ENCODE results near the gene TEX12. TPM values are rescaled to one million over a fixed set of nuclear protein-coding genes. Genes with fewer than 3 reads are reported as not detected.

Gene TEX12
- total and polyA plus RNA-seq, 9 of the 15 experiments (the other 6 are each of a cell fraction or from before 2014, with no cell fraction given): 0.10 to 2.3 (median 0.67) TPM; not detected in 1

DNA sequence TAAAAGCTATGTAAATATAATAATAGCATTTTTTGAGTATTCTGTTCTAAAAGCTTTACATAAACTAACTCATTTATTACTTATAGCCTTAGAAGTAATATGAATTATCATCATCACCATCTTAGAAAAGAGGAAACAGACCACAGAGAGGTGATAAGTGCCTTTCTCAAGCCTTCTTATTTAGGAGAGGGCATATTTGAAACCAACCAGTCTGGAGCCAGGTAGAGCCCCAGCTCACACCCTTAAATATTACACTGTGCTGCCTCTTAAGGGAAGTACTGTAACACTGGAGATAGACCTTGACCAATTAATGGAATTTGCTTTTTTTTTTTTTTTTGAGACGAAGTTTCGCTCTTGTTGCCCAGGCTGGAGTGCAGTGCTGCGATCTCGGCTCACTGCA lies 10.4 kb downstream of the TEX12 start (continued):
- TF ChIP-seq, protein P1, sequence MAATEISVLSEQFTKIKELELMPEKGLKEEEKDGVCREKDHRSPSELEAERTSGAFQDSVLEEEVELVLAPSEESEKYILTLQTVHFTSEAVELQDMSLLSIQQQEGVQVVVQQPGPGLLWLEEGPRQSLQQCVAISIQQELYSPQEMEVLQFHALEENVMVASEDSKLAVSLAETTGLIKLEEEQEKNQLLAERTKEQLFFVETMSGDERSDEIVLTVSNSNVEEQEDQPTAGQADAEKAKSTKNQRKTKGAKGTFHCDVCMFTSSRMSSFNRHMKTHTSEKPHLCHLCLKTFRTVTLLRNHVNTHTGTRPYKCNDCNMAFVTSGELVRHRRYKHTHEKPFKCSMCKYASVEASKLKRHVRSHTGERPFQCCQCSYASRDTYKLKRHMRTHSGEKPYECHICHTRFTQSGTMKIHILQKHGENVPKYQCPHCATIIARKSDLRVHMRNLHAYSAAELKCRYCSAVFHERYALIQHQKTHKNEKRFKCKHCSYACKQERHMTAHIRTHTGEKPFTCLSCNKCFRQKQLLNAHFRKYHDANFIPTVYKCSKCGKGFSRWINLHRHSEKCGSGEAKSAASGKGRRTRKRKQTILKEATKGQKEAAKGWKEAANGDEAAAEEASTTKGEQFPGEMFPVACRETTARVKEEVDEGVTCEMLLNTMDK (IDR thresholded peaks at IDR 0.05; ENCODE audit: borderline replicate concordance, insufficient read depth, low read depth, low read length, poor library complexity, severe bottlenecking): no peak
- TF ChIP-seq ZC3H11A (IDR thresholded peaks at IDR 0.05; ENCODE audit: low read depth, low read length) (no peak), DNMT1 (IDR thresholded peaks at IDR 0.05) (no peak), MCM7 (IDR thresholded peaks at IDR 0.05) (no peak), FOSL1 (tag; conservative IDR thresholded peaks at IDR 0.05) (no peak)

DNA sequence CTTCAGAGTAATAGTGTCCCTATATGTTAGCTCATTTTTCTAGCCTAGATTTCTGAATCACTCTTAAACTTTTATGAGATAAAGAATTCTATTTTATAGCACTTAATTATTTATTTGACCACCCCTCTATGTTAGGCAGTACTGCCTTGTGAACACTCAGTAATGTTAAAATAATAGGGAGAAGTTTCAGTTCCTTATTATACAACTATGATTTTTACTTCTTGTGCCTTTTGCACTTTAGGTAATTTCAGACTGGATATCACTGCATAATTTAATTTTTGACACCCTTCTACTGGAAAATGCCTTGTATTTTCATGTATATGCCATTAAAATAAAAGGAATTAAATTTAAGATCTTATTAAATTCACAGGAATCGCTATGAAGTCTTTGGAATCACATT lies 11.3 kb downstream of the TEX12 start:
- ATAC-seq: no peak
- POLR2A ChIA-PET: no interaction called here
- H3K4me1 ChIP-seq (replicated peaks in 1 of 2; ENCODE audit: control insufficient read depth in 2 of 2, insufficient read depth in 2 of 2, low read length in 2 of 2): peaks cover 0 to 8% of the 10 kb centered on the region in 2 experiments; a peak in 2 of 5 replicates
- no peak overlapping the region for H3K4me3 ChIP-seq
- no peaks in the 10 kb centered on the region for H3K9me3 ChIP-seq (replicated peaks; ENCODE audit: control insufficient read depth, insufficient read depth, low read depth, low read length)
- H3K27me3 ChIP-seq (ENCODE audit: control insufficient read depth in 2 of 2, insufficient read depth in 2 of 2, low read length in 2 of 2): peaks cover 0 to 8% of the 10 kb centered on the region in 2 experiments; a peak in 2 of 5 replicates
- H3K79me2 ChIP-seq (ENCODE audit: control insufficient read depth, insufficient read depth, low read length): no peaks in the 10 kb centered on the region
- no peaks in the 10 kb centered on the region for H3K9me1 ChIP-seq (ENCODE audit: control insufficient read depth, insufficient read depth, low read length)
- intact Hi-C loops (cut with micrococcal nuclease): no loop called here
- CTCF ChIA-PET (ENCODE audit: low intra/inter-chr PET ratio): no interaction called here
- no peaks in the 10 kb centered on the region for H3K36me3 ChIP-seq (ENCODE audit: control insufficient read depth, insufficient read depth, low read length)
- peaks cover 3% of the 10 kb centered on the region; the same call in 1 of the 2 replicates for H4K20me1 ChIP-seq (replicated peaks; ENCODE audit: control insufficient read depth, insufficient read depth, low read length)
- WGBS (ENCODE audit: insufficient coverage, low coverage, missing lambda C conversion rate): 7% methylated on average over 1 of the region's 1 CpG
- H2AFZ ChIP-seq (ENCODE audit: low read depth, low read length): no peak overlapping the region
- no peak overlapping the region for H3K9ac ChIP-seq (ENCODE audit: insufficient read depth in 1 of 2, low read depth in 2 of 2, low read length in 2 of 2)
- no peak for DNase-seq (ENCODE audit: extremely low read depth in 1 of 4, low spot score in 3 of 4)
- H3K27ac ChIP-seq (ENCODE audit: extremely low read depth, low read depth, low read length): no peak overlapping the region
- in situ Hi-C loops (cut with MboI): no loop called here
- H3K4me2 ChIP-seq (ENCODE audit: insufficient read depth, low read length): no peak overlapping the region
- FAIRE-seq: no peak
- no TSS peak for BruUV-seq (replicated peaks)
- no peak for TF ChIP-seq POLR2B (IDR thresholded peaks at IDR 0.05; ENCODE audit: low read depth, partially characterized antibody)
- TF ChIP-seq, protein P2, sequence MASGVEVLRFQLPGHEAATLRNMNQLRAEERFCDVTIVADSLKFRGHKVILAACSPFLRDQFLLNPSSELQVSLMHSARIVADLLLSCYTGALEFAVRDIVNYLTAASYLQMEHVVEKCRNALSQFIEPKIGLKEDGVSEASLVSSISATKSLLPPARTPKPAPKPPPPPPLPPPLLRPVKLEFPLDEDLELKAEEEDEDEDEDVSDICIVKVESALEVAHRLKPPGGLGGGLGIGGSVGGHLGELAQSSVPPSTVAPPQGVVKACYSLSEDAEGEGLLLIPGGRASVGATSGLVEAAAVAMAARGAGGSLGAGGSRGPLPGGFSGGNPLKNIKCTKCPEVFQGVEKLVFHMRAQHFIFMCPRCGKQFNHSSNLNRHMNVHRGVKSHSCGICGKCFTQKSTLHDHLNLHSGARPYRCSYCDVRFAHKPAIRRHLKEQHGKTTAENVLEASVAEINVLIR (CRISPR knock-in tag; IDR thresholded peaks at IDR 0.05): no peak
- TF ChIP-seq RFX1 (IDR thresholded peaks at IDR 0.05): no peak
- no peak for TF ChIP-seq ZNF76 (CRISPR knock-in tag; IDR thresholded peaks at IDR 0.05; ENCODE audit: borderline replicate concordance)
- TF ChIP-seq, protein P3, sequence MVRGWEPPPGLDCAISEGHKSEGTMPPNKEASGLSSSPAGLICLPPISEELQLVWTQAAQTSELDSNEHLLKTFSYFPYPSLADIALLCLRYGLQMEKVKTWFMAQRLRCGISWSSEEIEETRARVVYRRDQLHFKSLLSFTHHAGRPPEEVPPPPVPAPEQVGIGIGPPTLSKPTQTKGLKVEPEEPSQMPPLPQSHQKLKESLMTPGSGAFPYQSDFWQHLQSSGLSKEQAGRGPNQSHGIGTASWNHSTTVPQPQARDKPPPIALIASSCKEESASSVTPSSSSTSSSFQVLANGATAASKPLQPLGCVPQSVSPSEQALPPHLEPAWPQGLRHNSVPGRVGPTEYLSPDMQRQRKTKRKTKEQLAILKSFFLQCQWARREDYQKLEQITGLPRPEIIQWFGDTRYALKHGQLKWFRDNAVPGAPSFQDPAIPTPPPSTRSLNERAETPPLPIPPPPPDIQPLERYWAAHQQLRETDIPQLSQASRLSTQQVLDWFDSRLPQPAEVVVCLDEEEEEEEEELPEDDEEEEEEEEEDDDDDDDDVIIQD (CRISPR knock-in tag; IDR thresholded peaks at IDR 0.05): no peak
- TF ChIP-seq BRD9 (IDR thresholded peaks at IDR 0.05; ENCODE audit: low read depth, partially characterized antibody): no peak
- TF ChIP-seq ZNF3 (CRISPR knock-in tag; IDR thresholded peaks at IDR 0.05): no peak
- TF ChIP-seq, protein P4, sequence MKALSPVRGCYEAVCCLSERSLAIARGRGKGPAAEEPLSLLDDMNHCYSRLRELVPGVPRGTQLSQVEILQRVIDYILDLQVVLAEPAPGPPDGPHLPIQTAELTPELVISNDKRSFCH (CRISPR knock-in tag; IDR thresholded peaks at IDR 0.05): no peak
- TF ChIP-seq, protein P4 (tag; IDR thresholded peaks at IDR 0.05): no peak
- TF ChIP-seq STAG1 (CRISPR knock-in tag; IDR thresholded peaks at IDR 0.05; ENCODE audit: borderline replicate concordance): no peak
- TF ChIP-seq, protein P5, sequence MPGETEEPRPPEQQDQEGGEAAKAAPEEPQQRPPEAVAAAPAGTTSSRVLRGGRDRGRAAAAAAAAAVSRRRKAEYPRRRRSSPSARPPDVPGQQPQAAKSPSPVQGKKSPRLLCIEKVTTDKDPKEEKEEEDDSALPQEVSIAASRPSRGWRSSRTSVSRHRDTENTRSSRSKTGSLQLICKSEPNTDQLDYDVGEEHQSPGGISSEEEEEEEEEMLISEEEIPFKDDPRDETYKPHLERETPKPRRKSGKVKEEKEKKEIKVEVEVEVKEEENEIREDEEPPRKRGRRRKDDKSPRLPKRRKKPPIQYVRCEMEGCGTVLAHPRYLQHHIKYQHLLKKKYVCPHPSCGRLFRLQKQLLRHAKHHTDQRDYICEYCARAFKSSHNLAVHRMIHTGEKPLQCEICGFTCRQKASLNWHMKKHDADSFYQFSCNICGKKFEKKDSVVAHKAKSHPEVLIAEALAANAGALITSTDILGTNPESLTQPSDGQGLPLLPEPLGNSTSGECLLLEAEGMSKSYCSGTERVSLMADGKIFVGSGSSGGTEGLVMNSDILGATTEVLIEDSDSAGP (CRISPR knock-in tag; IDR thresholded peaks at IDR 0.05): no peak

All from K562 (cell line).